Hepatocyte (in vitro differentiated cells): Measurements from ENCODE around the gene SMARCA2. TPM values are rescaled to one million over a fixed set of nuclear protein-coding genes. Genes with fewer than 3 reads are reported as not detected.

ENCODE experiments used
- DNase-seq: peaks from one replicate; pipeline ENCODE4 v3.0.0-alpha.2; 2016; ENCODE audit warnings: low spot score
- H2AFZ ChIP-seq: fragments of 200-600 bp; sonication (generic); 2 replicates; pipeline ENCODE4 v1.6.0; 2016; ENCODE audit warnings: antibody characterized with exemption, mild to moderate bottlenecking
- H3K27ac ChIP-seq: fragments of 200-600 bp; sonication (generic); 2 replicates; pipeline ENCODE4 v1.5.1; 2016; ENCODE audit warnings: mild to moderate bottlenecking
- H3K27me3 ChIP-seq: fragments of 200-600 bp; sonication (generic); 2 replicates; pipeline ENCODE4 v1.6.1; 2016
- H3K36me3 ChIP-seq: fragments of 200-600 bp; sonication (generic); replicated peaks from 2 replicates; pipeline ENCODE4 v1.5.1; 2016; ENCODE audit warnings: low read depth; ENCODE audit not compliant: insufficient read depth
- H3K4me1 ChIP-seq: fragments of 200-600 bp; sonication (generic); 2 replicates; pipeline ENCODE4 v1.5.1; 2016; ENCODE audit warnings: mild to moderate bottlenecking, moderate library complexity; ENCODE audit not compliant: insufficient read depth
- H3K4me2 ChIP-seq: fragments of 200-600 bp; sonication (generic); 2 replicates; pipeline ENCODE4 v1.6.0; 2016
- H3K4me3 ChIP-seq: fragments of 200-600 bp; sonication (generic); 2 replicates; pipeline ENCODE4 v1.5.1; 2016; ENCODE audit warnings: mild to moderate bottlenecking
- H3K79me2 ChIP-seq: fragments of 200-600 bp; sonication (generic); 2 replicates; pipeline ENCODE4 v1.6.0; 2017; ENCODE audit warnings: mild to moderate bottlenecking
- H3K9me2 ChIP-seq: fragments of 200-600 bp; sonication (generic); replicated peaks from 2 replicates; pipeline ENCODE4 v1.6.0; 2017; ENCODE audit warnings: mild to moderate bottlenecking; ENCODE audit not compliant: insufficient read depth
- H3K9me3 ChIP-seq: fragments of 200-600 bp; sonication (generic); 2 replicates; pipeline ENCODE4 v1.5.1; 2016; ENCODE audit warnings: low read depth, mild to moderate bottlenecking
- H4K20me1 ChIP-seq: fragments of 200-600 bp; sonication (generic); 2 replicates; pipeline ENCODE4 v1.6.0; 2016; ENCODE audit warnings: mild to moderate bottlenecking; ENCODE audit not compliant: insufficient read depth, poor library complexity, severe bottlenecking
- EZH2 ChIP-seq: fragments of 200-600 bp; sonication (generic); IDR thresholded peaks from 2 replicates; pipeline ENCODE4 v1.6.1; 2016; ENCODE audit warnings: antibody characterized with exemption, mild to moderate bottlenecking, borderline replicate concordance
- EZH2phosphoT487 ChIP-seq: fragments of 200-600 bp; sonication (generic); IDR thresholded peaks from one replicate; pipeline ENCODE4 v1.6.1; 2018; ENCODE audit warnings: antibody characterized with exemption, mild to moderate bottlenecking, low read depth, moderate library complexity; ENCODE audit not compliant: unreplicated experiment, severe bottlenecking
- WGBS: methylation state at CpG from one replicate; pipeline ENCODE4 v1.1.6; 2016; ENCODE audit warnings: low lambda C conversion rate; ENCODE audit errors: missing lambda C conversion rate; 5-methylcytosine and 5-hydroxymethylcytosine counted together
- polyA plus RNA-seq: library from polyadenylated mRNA; unstranded; fragments of >200 nt; fragmentation: Nextera tagmentation; extraction: Ambion mirVana; gene quantifications from 2 replicates; pipeline ENCODE4 v1.2.1, GENCODE V29; 2016
- total RNA-seq: library from RNA; depleted of rRNA; stranded (reverse); fragments of >200 nt; gene quantifications from 2 replicates; pipeline ENCODE4 v1.2.3, GENCODE V29; 2014
- TF ChIP-seq, protein P1 (sequence below): fragments of 200-600 bp; sonication (generic); IDR thresholded peaks from 2 replicates; pipeline ENCODE4 v1.5.1; 2016; ENCODE audit warnings: antibody characterized with exemption, mild to moderate bottlenecking; ENCODE audit not compliant: poor library complexity

SMARCA2 gene
- total and polyA plus RNA-seq, 2 experiments from 2014 or later = 39.9 to 65.3 TPM

- Histone ChIP-seq H3K27ac (no peak overlapping the region), H3K4me1 (peaks cover 4% of the 10 kb centered on the region), H3K4me2 (no peak overlapping the region), H3K36me3 (no peaks in the 10 kb centered on the region), H4K20me1 (no peaks in the 10 kb centered on the region), H3K9me2 (no peaks in the 10 kb centered on the region), H3K4me3 (no peak overlapping the region), H3K9me3 (no peaks in the 10 kb centered on the region), H3K27me3 (no peaks in the 10 kb centered on the region), H2AFZ (no peak overlapping the region), H3K79me2 (no peaks in the 10 kb centered on the region)
- 81% methylated on average over 3 of the region's 3 CpGs for WGBS
- DNase-seq = no peak
- TF ChIP-seq, protein P1, sequence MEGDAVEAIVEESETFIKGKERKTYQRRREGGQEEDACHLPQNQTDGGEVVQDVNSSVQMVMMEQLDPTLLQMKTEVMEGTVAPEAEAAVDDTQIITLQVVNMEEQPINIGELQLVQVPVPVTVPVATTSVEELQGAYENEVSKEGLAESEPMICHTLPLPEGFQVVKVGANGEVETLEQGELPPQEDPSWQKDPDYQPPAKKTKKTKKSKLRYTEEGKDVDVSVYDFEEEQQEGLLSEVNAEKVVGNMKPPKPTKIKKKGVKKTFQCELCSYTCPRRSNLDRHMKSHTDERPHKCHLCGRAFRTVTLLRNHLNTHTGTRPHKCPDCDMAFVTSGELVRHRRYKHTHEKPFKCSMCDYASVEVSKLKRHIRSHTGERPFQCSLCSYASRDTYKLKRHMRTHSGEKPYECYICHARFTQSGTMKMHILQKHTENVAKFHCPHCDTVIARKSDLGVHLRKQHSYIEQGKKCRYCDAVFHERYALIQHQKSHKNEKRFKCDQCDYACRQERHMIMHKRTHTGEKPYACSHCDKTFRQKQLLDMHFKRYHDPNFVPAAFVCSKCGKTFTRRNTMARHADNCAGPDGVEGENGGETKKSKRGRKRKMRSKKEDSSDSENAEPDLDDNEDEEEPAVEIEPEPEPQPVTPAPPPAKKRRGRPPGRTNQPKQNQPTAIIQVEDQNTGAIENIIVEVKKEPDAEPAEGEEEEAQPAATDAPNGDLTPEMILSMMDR = no peak
- TF ChIP-seq EZH2 = no peak
- no peak for TF ChIP-seq EZH2phosphoT487
Observed at GRCh38 chr9:2233274-2233673, 218.1 kb downstream of the SMARCA2 start.

- Histone ChIP-seq H3K4me3 (no peak overlapping the region), H3K27ac (no peak overlapping the region), H3K36me3 (no peaks in the 10 kb centered on the region), H3K9me3 (no peaks in the 10 kb centered on the region), H3K79me2 (no peaks in the 10 kb centered on the region), H3K27me3 (no peaks in the 10 kb centered on the region), H3K4me2 (peak overlapping the region; percentile 11), H3K9me2 (no peaks in the 10 kb centered on the region), H3K4me1 (peaks cover 4% of the 10 kb centered on the region), H4K20me1 (no peaks in the 10 kb centered on the region), H2AFZ (no peak overlapping the region)
- TF ChIP-seq EZH2 (no peak), EZH2phosphoT487 (no peak)
- TF ChIP-seq, protein P1 = no peak
- WGBS = 63% methylated on average over 5 of the region's 5 CpGs
- no peak for DNase-seq
Observed at GRCh38 chr9:2234371-2234893, 219.3 kb downstream of the SMARCA2 start.

- Histone ChIP-seq H3K79me2 (no peaks in the 10 kb centered on the region), H3K36me3 (no peaks in the 10 kb centered on the region), H3K4me3 (no peak overlapping the region), H4K20me1 (no peaks in the 10 kb centered on the region), H2AFZ (no peak overlapping the region), H3K27me3 (no peaks in the 10 kb centered on the region), H3K4me1 (peaks cover 4% of the 10 kb centered on the region), H3K27ac (no peak overlapping the region), H3K9me3 (no peaks in the 10 kb centered on the region), H3K4me2 (no peak overlapping the region), H3K9me2 (no peaks in the 10 kb centered on the region)
- no peak for TF ChIP-seq EZH2
- TF ChIP-seq EZH2phosphoT487 = no peak
- TF ChIP-seq, protein P1 = no peak
- 89% methylated on average over 5 of the region's 5 CpGs for WGBS
- DNase-seq = no peak
Observed at GRCh38 chr9:2235623-2236022, 220.5 kb downstream of the SMARCA2 start.
